HepG2 (cell line): ENCODE results near the gene FBF1. TPM values are rescaled to one million over a fixed set of nuclear protein-coding genes. Genes with fewer than 3 reads are reported as not detected.

Experiments
- BCL6 ChIP-seq: IDR thresholded peaks from 2 replicates; pipeline ENCODE4 v1.6.1; 2016; ENCODE audit warnings: missing genetic modification reagents, missing compliant biosample characterization
- ISX ChIP-seq: sonication (generic); formaldehyde crosslinking; conservative IDR thresholded peaks from 2 replicates; pipeline ENCODE4 v1.5.0; 2020; ENCODE audit warnings: missing genetic modification reagents
- KMT2A ChIP-seq: sonication (generic); formaldehyde crosslinking; IDR thresholded peaks from 2 replicates; pipeline ENCODE4 v1.4.0; 2020; ENCODE audit warnings: missing genetic modification reagents
- PAF1 ChIP-seq: IDR thresholded peaks from 2 replicates; pipeline ENCODE4 v1.6.1; 2016; ENCODE audit warnings: missing genetic modification reagents, missing compliant biosample characterization
- REPIN1 ChIP-seq: sonication (generic); formaldehyde crosslinking; IDR thresholded peaks from 2 replicates; pipeline ENCODE4 v1.8.0; 2022; ENCODE audit warnings: missing genetic modification reagents, low read depth, mild to moderate bottlenecking, borderline replicate concordance
- SIN3A ChIP-seq: IDR thresholded peaks from 2 replicates; pipeline ENCODE4 v1.6.1; 2011; ENCODE audit warnings: low read depth, mild to moderate bottlenecking, control low read depth, low read length, borderline replicate concordance
- STAG1 ChIP-seq: sonication (generic); formaldehyde crosslinking; IDR thresholded peaks from 2 replicates; pipeline ENCODE4 v1.4.0; 2020; ENCODE audit warnings: missing genetic modification reagents
- TMF1 ChIP-seq: sonication (generic); formaldehyde crosslinking; IDR thresholded peaks from 2 replicates; pipeline ENCODE4 v1.8.1; 2022; ENCODE audit warnings: low read depth, missing genetic modification reagents
- ZBTB37 ChIP-seq: sonication (generic); formaldehyde crosslinking; IDR thresholded peaks from 2 replicates; pipeline ENCODE4 v1.4.0; 2020; ENCODE audit warnings: mild to moderate bottlenecking, missing genetic modification reagents
- ZBTB40 ChIP-seq, 2 experiments: fragments of 450-650 bp in 1 of 2; sonication (generic) in 1 of 2; formaldehyde crosslinking in 1 of 2; IDR thresholded peaks; 2 replicates each; pipeline versions ENCODE4 v1.6.1 to v1.8.0; 2016 to 2022; ENCODE audit warnings: antibody characterized with exemption in 1 of 2, mild to moderate bottlenecking in 1 of 2, missing genetic modification reagents in 1 of 2
- ZMYM4 ChIP-seq: sonication (generic); formaldehyde crosslinking; IDR thresholded peaks from 2 replicates; pipeline ENCODE4 v1.8.1; 2023; ENCODE audit warnings: mild to moderate bottlenecking, missing genetic modification reagents
- ZNF256 ChIP-seq: sonication (generic); formaldehyde crosslinking; conservative IDR thresholded peaks from 2 replicates; pipeline ENCODE4 v1.4.0; 2020; ENCODE audit warnings: missing genetic modification reagents
- ZNF343 ChIP-seq: sonication (generic); formaldehyde crosslinking; IDR thresholded peaks from 2 replicates; pipeline ENCODE4 v1.4.0; 2020; ENCODE audit warnings: mild to moderate bottlenecking, missing genetic modification reagents
- ZNF446 ChIP-seq: sonication (generic); formaldehyde crosslinking; IDR thresholded peaks from 2 replicates; pipeline ENCODE4 v1.5.0; 2020; ENCODE audit warnings: mild to moderate bottlenecking, missing genetic modification reagents
- ZNF563 ChIP-seq: sonication (generic); formaldehyde crosslinking; IDR thresholded peaks from 2 replicates; pipeline ENCODE4 v1.8.0; 2022; ENCODE audit warnings: mild to moderate bottlenecking, moderate library complexity, missing genetic modification reagents
- ZNF713 ChIP-seq: sonication (generic); formaldehyde crosslinking; IDR thresholded peaks from 2 replicates; pipeline ENCODE4 v1.4.0; 2020; ENCODE audit warnings: mild to moderate bottlenecking, missing genetic modification reagents
- ZSCAN22 ChIP-seq: sonication (generic); formaldehyde crosslinking; IDR thresholded peaks from 2 replicates; pipeline ENCODE4 v1.4.0; 2020; ENCODE audit warnings: mild to moderate bottlenecking, missing genetic modification reagents
- polyA plus RNA-seq, 8 experiments: library from polyadenylated mRNA; depleted of rRNA in 3 of 8; stranded (reverse) in 7 of 8; unstranded in 1 of 8; fragments of >200 nt; fragmentation: Illumina TruSeq in 4 of 8; extraction: Trizol in 4 of 8; gene quantifications; 2 replicates each; pipeline versions ENCODE4 v1.2.1 to v1.2.3, GENCODE V29; 2011 to 2016; ENCODE audit warnings: low read depth in 4 of 8, missing spikeins in 1 of 8, mixed read lengths in 1 of 8; ENCODE audit not compliant: insufficient read depth in 1 of 8
- total RNA-seq, 5 experiments: library from RNA; depleted of rRNA; stranded (reverse); fragments of >200 nt; fragmentation: Illumina TruSeq; extraction: Trizol; gene quantifications; 2 replicates each; pipeline ENCODE4 v1.2.3, GENCODE V29; 2016; ENCODE audit warnings: low read depth in 1 of 5
- TF ChIP-seq, protein P1 (sequence below): sonication (generic); formaldehyde crosslinking; IDR thresholded peaks from 2 replicates; pipeline ENCODE4 v1.8.0; 2022; ENCODE audit warnings: mild to moderate bottlenecking, missing genetic modification reagents, moderate library complexity

The FBF1 gene
- total and polyA plus RNA-seq, 2 of the 13 experiments (the other 11 are each of a cell fraction or from before 2014, with no cell fraction given) = 2.4 to 8.1 TPM

- no peak for TF ChIP-seq ZBTB40 (IDR thresholded peaks at IDR 0.05)
- 0 out of 2 replicates have a peak, but pooled peaks have one; percentile 15 for TF ChIP-seq ZBTB40 (CRISPR knock-in tag; IDR thresholded peaks at IDR 0.05)
- TF ChIP-seq SIN3A = no peak
- 0 out of 2 replicates have a peak, but pooled peaks have one; percentile 53 for TF ChIP-seq ISX (CRISPR knock-in tag)
- TF ChIP-seq ZNF343 (CRISPR knock-in tag) = no peak
- no peak; the same call in 1 of the 2 replicates for TF ChIP-seq REPIN1 (CRISPR knock-in tag)
- peak; percentile 21; the same call in 1 of the 2 replicates for TF ChIP-seq STAG1 (CRISPR knock-in tag)
- no peak for TF ChIP-seq TMF1
- peak; percentile 34; the same call in 1 of the 2 replicates for TF ChIP-seq ZSCAN22 (CRISPR knock-in tag)
- TF ChIP-seq ZNF256 (CRISPR knock-in tag) = no peak
- TF ChIP-seq ZNF446 = peak; percentile 61; the same call in 1 of the 2 replicates
- TF ChIP-seq ZNF713 (CRISPR knock-in tag) = no peak
- TF ChIP-seq, protein P1, sequence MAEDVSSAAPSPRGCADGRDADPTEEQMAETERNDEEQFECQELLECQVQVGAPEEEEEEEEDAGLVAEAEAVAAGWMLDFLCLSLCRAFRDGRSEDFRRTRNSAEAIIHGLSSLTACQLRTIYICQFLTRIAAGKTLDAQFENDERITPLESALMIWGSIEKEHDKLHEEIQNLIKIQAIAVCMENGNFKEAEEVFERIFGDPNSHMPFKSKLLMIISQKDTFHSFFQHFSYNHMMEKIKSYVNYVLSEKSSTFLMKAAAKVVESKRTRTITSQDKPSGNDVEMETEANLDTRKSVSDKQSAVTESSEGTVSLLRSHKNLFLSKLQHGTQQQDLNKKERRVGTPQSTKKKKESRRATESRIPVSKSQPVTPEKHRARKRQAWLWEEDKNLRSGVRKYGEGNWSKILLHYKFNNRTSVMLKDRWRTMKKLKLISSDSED = no peak
- TF ChIP-seq ZBTB37 (CRISPR knock-in tag) = peak; percentile 33; the same call in 1 of the 2 replicates
- no peak for TF ChIP-seq KMT2A (CRISPR knock-in tag)
- no peak for TF ChIP-seq ZNF563
- no peak for TF ChIP-seq ZMYM4 (CRISPR knock-in tag)
- TF ChIP-seq BCL6 = no peak
- no peak for TF ChIP-seq PAF1 (CRISPR knock-in tag)
Measured at GRCh38 chr17:75895370-75896155, 45.3 kb downstream of the FBF1 start (continued).
